Erythroblast (primary cell): Measurements from ENCODE around the gene MRPS12.

Experiments
- GATA1 ChIP-seq: IDR thresholded peaks from 2 replicates; pipeline ENCODE4 v1.6.1; 2011; ENCODE audit warnings: low read depth, mild to moderate bottlenecking, control low read depth, low read length, moderate library complexity
- POLR2A ChIP-seq: IDR thresholded peaks from 2 replicates; pipeline ENCODE4 v1.6.1; 2011; ENCODE audit warnings: mild to moderate bottlenecking, low read length

DNA sequence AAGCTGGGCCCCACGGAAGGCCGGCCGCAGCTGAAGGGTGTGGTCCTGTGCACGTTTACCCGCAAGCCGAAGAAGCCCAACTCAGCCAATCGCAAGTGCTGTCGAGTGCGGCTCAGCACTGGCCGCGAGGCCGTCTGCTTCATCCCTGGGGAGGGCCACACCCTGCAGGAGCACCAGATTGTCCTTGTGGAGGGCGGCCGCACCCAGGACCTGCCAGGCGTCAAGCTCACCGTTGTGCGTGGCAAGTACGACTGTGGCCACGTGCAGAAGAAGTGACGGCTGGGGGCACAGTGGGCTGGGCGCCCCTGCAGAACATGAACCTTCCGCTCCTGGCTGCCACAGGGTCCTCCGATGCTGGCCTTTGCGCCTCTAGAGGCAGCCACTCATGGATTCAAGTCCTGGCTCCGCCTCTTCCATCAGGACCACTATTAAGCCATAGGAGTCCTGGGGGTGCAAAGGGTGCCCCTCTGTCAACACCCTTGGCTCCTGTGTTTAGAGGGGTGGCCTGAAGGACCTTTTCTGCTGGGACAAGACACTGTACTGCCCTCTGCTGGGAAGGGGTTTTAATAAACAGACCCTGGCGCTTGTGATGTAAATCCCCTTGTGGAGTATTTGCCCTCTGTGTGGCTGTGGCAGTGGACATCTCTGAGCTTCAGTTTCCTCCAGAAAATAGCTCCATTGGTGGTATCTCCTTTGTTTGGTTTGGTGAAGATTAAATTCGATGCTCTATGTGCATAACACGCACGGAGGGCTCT is 1.9 kb downstream of the MRPS12 start:
- TF ChIP-seq POLR2A (no peak), GATA1 (no peak)
